Measurements from ENCODE around the gene MEPCE. TPM values are rescaled to one million over a fixed set of nuclear protein-coding genes. Genes with fewer than 3 reads are reported as not detected.
A peak's percentile ranks its signal among the peaks of the same experiment; 100 is the strongest.

The MEPCE gene
- total and polyA plus RNA-seq, 9 of the 15 experiments (the other 6 are each of a cell fraction or from before 2014, with no cell fraction given): 10.9 to 76.3 (median 44.1) TPM

DNA sequence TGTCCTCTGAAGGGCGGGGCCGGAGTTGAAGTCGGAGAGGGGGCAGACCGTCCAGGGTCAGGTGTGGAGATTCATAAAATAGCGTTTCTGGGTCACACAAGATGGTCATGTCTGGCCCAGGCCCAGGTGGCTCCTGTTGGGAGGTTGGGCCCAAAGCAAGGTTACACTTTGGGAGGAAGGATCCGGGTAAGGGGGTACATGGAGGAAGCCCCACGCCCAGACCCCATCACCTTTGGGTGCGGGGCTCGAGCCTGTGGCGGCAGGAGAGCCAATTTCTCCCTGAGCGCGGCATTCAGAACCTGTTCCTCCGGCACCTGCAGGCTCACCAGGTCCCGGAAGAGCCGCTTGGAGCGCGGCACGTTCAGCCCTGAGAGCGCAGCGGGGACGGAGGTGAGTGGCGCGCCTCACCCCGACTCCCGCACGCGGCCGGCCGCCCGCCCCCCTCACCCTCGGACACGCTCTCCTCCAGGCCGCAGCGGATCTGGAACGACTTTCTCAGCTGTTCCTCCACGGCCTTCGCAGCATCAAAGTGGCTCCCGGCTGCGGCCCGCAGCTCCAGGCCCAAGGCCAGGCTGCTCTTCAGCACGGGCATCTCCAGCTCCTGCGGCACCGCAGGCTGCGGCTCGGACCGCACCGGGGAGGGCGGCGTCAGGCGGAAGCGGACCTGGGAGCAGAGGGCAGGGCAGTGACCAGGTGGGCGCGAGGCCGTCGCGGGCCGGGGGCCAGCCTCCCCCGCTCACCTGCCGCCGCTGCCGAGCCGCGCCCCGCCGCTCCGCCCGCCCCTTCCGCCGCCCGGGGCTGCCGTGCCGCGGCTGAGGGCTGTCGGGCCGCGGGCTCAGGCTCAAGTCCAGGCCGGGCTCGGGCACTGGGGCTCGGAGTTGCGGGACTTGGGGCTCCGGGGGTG, 6.0 kb downstream of the MEPCE start (continued):
- 0 out of 2 replicates have a peak, but pooled peaks have one; percentile 17 for TF ChIP-seq SRSF1 (IDR thresholded peaks at IDR 0.05; ENCODE audit: low read depth, low read length)
- peak; percentile 47; the same call in 1 of the 2 replicates for TF ChIP-seq ZNF444 (CRISPR knock-in tag; IDR thresholded peaks at IDR 0.05)
- no peak for TF ChIP-seq PTRF (tag; IDR thresholded peaks at IDR 0.05)
- TF ChIP-seq, protein P1, sequence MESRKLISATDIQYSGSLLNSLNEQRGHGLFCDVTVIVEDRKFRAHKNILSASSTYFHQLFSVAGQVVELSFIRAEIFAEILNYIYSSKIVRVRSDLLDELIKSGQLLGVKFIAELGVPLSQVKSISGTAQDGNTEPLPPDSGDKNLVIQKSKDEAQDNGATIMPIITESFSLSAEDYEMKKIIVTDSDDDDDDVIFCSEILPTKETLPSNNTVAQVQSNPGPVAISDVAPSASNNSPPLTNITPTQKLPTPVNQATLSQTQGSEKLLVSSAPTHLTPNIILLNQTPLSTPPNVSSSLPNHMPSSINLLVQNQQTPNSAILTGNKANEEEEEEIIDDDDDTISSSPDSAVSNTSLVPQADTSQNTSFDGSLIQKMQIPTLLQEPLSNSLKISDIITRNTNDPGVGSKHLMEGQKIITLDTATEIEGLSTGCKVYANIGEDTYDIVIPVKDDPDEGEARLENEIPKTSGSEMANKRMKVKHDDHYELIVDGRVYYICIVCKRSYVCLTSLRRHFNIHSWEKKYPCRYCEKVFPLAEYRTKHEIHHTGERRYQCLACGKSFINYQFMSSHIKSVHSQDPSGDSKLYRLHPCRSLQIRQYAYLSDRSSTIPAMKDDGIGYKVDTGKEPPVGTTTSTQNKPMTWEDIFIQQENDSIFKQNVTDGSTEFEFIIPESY (CRISPR knock-in tag; IDR thresholded peaks at IDR 0.05): no peak
- TF ChIP-seq ZNF76 (CRISPR knock-in tag; IDR thresholded peaks at IDR 0.05; ENCODE audit: borderline replicate concordance): no peak
- no peak for TF ChIP-seq NFYB (IDR thresholded peaks at IDR 0.05; ENCODE audit: extremely low read depth, insufficient read length)
- TF ChIP-seq, protein P2, sequence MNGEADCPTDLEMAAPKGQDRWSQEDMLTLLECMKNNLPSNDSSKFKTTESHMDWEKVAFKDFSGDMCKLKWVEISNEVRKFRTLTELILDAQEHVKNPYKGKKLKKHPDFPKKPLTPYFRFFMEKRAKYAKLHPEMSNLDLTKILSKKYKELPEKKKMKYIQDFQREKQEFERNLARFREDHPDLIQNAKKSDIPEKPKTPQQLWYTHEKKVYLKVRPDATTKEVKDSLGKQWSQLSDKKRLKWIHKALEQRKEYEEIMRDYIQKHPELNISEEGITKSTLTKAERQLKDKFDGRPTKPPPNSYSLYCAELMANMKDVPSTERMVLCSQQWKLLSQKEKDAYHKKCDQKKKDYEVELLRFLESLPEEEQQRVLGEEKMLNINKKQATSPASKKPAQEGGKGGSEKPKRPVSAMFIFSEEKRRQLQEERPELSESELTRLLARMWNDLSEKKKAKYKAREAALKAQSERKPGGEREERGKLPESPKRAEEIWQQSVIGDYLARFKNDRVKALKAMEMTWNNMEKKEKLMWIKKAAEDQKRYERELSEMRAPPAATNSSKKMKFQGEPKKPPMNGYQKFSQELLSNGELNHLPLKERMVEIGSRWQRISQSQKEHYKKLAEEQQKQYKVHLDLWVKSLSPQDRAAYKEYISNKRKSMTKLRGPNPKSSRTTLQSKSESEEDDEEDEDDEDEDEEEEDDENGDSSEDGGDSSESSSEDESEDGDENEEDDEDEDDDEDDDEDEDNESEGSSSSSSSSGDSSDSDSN (IDR thresholded peaks at IDR 0.05; ENCODE audit: borderline replicate concordance in 1 of 2, low read depth in 2 of 2, low read length in 2 of 2): peak; percentile 44 to 61; a peak in 2 of 4 replicates
- TF ChIP-seq NFIX (CRISPR knock-in tag; IDR thresholded peaks at IDR 0.05; ENCODE audit: low read depth): no peak
- TF ChIP-seq MED1 (CRISPR knock-in tag; IDR thresholded peaks at IDR 0.05; ENCODE audit: borderline replicate concordance): no peak
- 0 out of 2 replicates have a peak, but pooled peaks have one; percentile 20 for TF ChIP-seq CEBPG (CRISPR knock-in tag; IDR thresholded peaks at IDR 0.05)
- TF ChIP-seq CEBPG (tag; conservative IDR thresholded peaks at IDR 0.05 in 1 of 2, IDR thresholded peaks at IDR 0.05 in 1 of 2): no peak
- TF ChIP-seq CHD1 (IDR thresholded peaks at IDR 0.05; ENCODE audit: low read length): peak; percentile 98
- TF ChIP-seq ZNF347 (CRISPR knock-in tag; IDR thresholded peaks at IDR 0.05; ENCODE audit: low read depth): no peak
- TF ChIP-seq, protein P3, sequence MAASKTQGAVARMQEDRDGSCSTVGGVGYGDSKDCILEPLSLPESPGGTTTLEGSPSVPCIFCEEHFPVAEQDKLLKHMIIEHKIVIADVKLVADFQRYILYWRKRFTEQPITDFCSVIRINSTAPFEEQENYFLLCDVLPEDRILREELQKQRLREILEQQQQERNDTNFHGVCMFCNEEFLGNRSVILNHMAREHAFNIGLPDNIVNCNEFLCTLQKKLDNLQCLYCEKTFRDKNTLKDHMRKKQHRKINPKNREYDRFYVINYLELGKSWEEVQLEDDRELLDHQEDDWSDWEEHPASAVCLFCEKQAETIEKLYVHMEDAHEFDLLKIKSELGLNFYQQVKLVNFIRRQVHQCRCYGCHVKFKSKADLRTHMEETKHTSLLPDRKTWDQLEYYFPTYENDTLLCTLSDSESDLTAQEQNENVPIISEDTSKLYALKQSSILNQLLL (CRISPR knock-in tag; IDR thresholded peaks at IDR 0.05; ENCODE audit: borderline replicate concordance): no peak
- no peak for TF ChIP-seq SMARCA4 (IDR thresholded peaks at IDR 0.05)
- no peak for TF ChIP-seq ZNF436 (CRISPR knock-in tag; IDR thresholded peaks at IDR 0.05)
- TF ChIP-seq ZNF717 (CRISPR knock-in tag; IDR thresholded peaks at IDR 0.05): no peak
- TF ChIP-seq U2AF2 (optimal IDR thresholded peaks at IDR 0.05; ENCODE audit: low read depth, low read length): no peak
- peak; percentile 70 for TF ChIP-seq POLR2B (IDR thresholded peaks at IDR 0.05; ENCODE audit: low read depth, partially characterized antibody)
- TF ChIP-seq PHF21A (IDR thresholded peaks at IDR 0.05; ENCODE audit: borderline replicate concordance, low read depth): no peak
- TF ChIP-seq SAP30 (IDR thresholded peaks at IDR 0.05; ENCODE audit: borderline replicate concordance, insufficient read depth, low read depth, low read length, poor library complexity, severe bottlenecking): no peak
- TF ChIP-seq TCF7L2 (IDR thresholded peaks at IDR 0.05; ENCODE audit: low read depth, low read length): no peak
